Muscle layer of duodenum (tissue), 2 donors: ENCODE measurements around the gene ENPP6.

Experiments
- H3K27ac ChIP-seq: one replicate; pipeline ENCODE4 v1.7.0; 2013; ENCODE audit warnings: mild to moderate bottlenecking, low read length
- H3K27me3 ChIP-seq: one replicate; pipeline ENCODE4 v1.7.0; 2013; ENCODE audit warnings: low read depth, mild to moderate bottlenecking, control low read depth, low read length
- H3K36me3 ChIP-seq, 2 donors: one replicate each; pipeline ENCODE4 v1.7.0; 2013; ENCODE audit warnings: low read length in 2 of 2, control low read depth in 1 of 2, mild to moderate bottlenecking in 1 of 2; ENCODE audit not compliant: insufficient read depth in 2 of 2, control insufficient read depth in 1 of 2
- H3K4me1 ChIP-seq, 2 donors: one replicate each; pipeline ENCODE4 v1.7.0; 2013; ENCODE audit warnings: low read length in 2 of 2, mild to moderate bottlenecking in 2 of 2, control low read depth in 1 of 2, moderate library complexity in 1 of 2; ENCODE audit not compliant: insufficient read depth in 2 of 2, control insufficient read depth in 1 of 2
- H3K4me3 ChIP-seq, 2 donors: one replicate each; pipeline ENCODE4 v1.7.0; 2013; ENCODE audit warnings: low read length in 2 of 2, low read depth in 1 of 2, mild to moderate bottlenecking in 1 of 2
- H3K9me3 ChIP-seq, 2 donors: one replicate each; pipeline ENCODE4 v1.7.0; 2013; ENCODE audit warnings: low read length in 2 of 2, control low read depth in 1 of 2, mild to moderate bottlenecking in 1 of 2; ENCODE audit not compliant: control insufficient read depth in 1 of 2
- donor health status: healthy.

Gene ENPP6

DNA sequence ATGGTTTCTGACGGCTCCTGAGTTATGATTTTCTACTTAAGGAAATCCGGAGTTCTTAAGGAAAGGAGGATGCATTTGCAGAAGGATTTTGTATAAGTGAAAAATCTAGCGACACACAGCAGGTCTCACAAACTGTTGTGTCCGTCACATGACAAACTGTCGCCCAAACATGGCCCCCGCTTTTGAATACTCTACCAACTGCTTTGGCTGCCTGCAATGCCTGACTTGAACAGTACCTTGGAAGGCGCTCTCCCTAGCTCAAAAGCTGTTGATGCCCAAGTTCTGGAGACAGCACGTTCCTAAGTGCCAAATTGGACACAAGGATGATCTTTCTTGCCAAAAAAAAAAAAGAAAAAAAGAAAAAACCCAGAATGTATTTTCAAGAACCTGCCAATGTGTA, 103.2 kb downstream of the ENPP6 start:
- Histone ChIP-seq H3K27ac (no peak overlapping the region), H3K4me3 (no peak overlapping the region)

DNA sequence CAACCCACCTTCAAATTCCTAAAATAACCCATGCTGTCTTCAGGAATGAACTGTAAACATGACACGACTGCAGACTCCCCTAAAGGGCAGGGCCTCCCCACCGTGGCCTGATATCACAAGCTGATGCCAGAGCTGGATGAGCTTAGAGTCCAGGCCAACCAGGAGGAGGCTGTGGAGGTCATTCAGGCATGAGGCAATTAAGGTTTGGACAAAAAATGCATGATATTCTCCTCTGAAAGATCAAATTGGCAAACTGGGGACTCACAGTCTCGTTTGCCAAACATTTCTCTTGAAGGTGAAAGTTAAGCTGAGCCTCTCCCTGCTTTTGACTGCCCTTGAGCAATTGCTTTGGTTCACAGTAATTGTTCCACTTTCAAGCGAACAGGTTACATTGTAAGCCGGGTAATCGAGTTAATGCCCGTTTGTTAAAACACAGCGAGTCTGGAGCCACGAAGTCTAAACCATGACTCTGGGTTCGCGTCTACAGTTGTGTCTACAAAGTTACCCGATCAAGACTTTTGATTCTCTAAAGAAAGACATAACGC, 105.6 kb downstream of the ENPP6 start:
- no peak overlapping the region for H3K4me3 ChIP-seq
- H3K4me1 ChIP-seq = no peaks in the 10 kb centered on the region
- H3K36me3 ChIP-seq = no peaks in the 10 kb centered on the region
- no peak overlapping the region for H3K27ac ChIP-seq
- no peaks in the 10 kb centered on the region for H3K9me3 ChIP-seq
- H3K27me3 ChIP-seq = no peaks in the 10 kb centered on the region

More for the DNA sequence above, 103.2 kb downstream of the ENPP6 start:
- Histone ChIP-seq H3K9me3 (no peaks in the 10 kb centered on the region), H3K27me3 (no peaks in the 10 kb centered on the region), H3K4me1 (no peaks in the 10 kb centered on the region), H3K36me3 (no peaks in the 10 kb centered on the region)

GRCh38 chr4:184111233-184111832, 106.3 kb downstream of the ENPP6 start:
- Histone ChIP-seq H3K4me1 (no peaks in the 10 kb centered on the region), H3K9me3 (no peaks in the 10 kb centered on the region), H3K4me3 (no peak overlapping the region), H3K36me3 (no peaks in the 10 kb centered on the region), H3K27me3 (no peaks in the 10 kb centered on the region), H3K27ac (no peak overlapping the region)

DNA sequence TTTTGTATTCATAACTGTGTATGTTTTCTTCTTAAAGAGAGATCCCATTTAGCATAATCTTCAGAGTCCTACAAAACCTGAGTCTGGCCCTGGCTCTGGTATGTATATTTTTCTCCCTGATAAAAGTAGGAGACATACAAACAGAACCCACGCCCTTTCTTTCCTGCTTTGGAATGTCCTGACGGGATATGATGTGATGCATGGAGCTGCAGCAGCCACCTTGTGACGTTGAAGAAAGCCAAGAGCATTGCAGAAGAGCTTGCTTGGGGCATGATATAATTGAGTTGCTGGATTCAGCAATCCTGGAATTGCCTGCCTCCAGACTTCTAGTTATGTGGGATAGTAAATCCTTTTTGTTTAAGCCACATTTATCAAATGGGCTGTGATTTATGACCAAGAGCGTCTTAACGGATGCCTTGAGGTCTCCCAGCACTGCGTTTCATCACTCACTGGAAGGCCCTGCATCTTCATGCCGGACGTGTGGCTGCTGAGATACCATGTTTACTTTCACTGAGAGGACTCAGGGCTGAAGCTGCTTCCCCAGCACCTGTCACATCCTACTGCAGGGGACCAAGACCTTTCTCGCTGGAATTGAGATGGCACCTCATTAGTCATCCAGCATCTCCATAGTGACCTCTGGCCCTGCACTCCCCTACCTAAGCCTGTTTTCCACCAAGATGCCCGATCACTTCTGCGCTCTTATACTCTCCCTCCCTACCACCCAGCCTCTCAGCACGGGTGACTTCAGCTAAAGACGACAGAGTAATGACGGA, 107.0 kb downstream of the ENPP6 start:
- Histone ChIP-seq H3K27ac (no peak overlapping the region), H3K27me3 (no peaks in the 10 kb centered on the region), H3K4me3 (no peak overlapping the region), H3K9me3 (no peaks in the 10 kb centered on the region), H3K36me3 (no peaks in the 10 kb centered on the region), H3K4me1 (no peaks in the 10 kb centered on the region)

DNA sequence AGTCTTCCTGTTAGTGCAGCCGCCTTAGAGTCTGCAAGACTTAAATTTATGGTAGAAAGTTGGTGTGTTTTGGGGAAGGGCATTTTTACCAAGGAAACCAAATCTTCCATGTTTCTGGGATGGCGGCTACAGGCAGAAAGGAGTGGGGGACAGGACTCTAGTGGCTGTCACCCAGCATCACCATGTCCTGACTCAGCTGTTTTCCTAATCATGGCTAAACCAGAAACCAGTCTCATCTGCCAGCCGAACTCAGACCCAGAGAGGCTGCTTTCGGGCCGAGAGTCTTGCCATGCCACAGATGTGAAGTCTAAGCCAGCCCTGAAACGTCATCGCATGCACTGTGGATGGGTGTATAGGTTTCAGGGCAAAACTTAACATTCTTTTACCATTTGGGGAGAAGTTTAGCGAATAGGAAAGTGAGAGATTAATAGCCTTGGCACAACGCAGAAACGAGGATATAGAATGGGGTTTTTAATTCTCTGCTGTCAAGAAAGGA, 109.6 kb downstream of the ENPP6 start:
- Histone ChIP-seq H3K36me3 (no peaks in the 10 kb centered on the region), H3K9me3 (no peaks in the 10 kb centered on the region), H3K4me1 (no peaks in the 10 kb centered on the region), H3K4me3 (no peak overlapping the region), H3K27ac (no peak overlapping the region), H3K27me3 (no peaks in the 10 kb centered on the region)

DNA sequence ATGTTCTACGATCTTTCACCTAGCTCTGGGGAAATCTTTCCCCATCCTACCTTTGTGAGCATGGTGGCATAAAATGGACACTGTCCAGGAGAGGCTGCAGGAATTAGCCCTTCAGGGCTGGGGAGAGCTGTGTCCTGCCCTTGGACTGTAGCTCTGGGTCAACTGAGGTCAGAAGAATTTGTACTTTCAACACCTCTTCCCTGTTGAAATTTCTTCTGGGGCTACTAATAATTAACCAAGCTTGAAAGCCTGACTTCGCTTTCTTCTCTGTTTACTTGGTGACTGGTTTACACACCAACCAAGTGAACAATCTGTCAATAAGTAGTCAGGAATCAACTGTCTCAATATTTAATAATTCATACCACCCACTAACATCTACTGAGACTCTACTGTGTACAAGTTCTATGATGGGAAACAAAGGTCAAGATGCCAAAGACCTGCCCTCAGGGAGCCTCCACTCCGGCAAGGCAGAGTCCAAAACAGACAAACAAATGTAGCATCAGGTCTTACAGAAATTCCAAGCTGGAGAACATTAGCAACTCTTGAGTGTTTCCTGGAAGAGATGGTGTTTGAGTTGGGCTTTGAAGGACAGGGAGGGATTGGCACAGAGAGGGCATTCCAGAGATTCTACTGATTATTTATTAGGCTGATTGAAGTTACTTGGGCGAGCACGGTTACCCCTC, 113.1 kb downstream of the ENPP6 start:
- no peak overlapping the region for H3K4me3 ChIP-seq
- no peaks in the 10 kb centered on the region for H3K27me3 ChIP-seq
- H3K27ac ChIP-seq = no peak overlapping the region
- H3K4me1 ChIP-seq = no peaks in the 10 kb centered on the region
- no peaks in the 10 kb centered on the region for H3K9me3 ChIP-seq
- no peaks in the 10 kb centered on the region for H3K36me3 ChIP-seq

DNA sequence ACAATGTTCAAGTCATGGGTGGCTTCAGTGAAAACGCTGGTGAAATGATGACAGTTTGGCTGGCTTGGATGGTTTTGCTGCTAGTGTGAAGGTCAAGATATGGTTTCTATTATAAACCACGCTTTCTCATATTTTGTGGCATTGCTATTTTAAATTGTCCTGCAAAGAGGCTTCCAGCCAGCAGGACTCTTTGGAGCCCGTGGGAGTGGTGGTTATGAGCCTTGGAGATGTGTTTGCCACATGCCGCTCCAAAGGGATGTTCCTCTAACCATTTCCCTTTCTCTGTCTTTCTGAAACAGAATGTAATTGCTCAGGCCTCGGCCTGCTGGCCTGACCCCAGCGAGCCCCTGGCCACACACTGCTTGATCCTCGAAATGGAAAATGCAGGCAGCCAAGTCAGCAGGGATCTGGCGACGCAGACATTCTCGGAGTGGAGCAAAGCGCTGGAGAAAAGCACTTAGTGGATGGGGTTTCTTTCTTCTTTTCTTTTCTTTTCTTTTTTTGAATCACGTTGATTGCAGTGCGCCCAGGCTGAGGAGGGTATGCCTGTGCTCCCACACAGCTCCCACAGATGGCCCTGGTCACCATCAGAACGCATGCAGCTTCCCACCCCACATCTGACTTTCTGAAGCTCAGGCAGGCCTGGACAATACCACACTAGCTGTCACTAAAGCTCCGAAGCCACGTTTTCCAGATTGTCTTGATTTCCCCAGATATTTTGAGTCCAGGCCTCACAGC, 114.0 kb downstream of the ENPP6 start:
- Histone ChIP-seq H3K27ac (no peak overlapping the region), H3K4me3 (no peak overlapping the region), H3K27me3 (no peaks in the 10 kb centered on the region), H3K4me1 (no peaks in the 10 kb centered on the region), H3K36me3 (no peaks in the 10 kb centered on the region), H3K9me3 (no peaks in the 10 kb centered on the region)

DNA sequence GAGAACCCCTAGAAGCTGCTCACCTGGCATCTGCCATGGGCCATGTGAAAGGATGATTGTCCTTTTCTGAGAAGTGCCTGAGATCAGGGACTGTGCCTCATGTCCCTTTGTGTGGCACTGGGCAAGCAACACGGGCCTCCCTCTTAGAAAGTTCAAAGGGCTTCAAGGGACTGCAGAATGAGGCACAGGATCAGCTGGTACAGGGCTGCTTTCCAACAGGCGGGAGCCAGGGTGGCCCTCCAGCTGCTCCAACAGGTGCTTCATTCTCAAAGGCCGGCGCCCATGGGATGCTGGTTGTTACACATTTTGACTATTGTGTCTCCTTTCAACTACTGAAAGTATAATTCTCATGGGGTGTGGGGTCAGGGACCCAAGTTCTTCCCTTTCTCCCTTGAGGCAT, 114.7 kb downstream of the ENPP6 start:
- Histone ChIP-seq H3K4me1 (no peaks in the 10 kb centered on the region), H3K27ac (no peak overlapping the region), H3K9me3 (no peaks in the 10 kb centered on the region), H3K4me3 (no peak overlapping the region), H3K27me3 (no peaks in the 10 kb centered on the region), H3K36me3 (no peaks in the 10 kb centered on the region)

DNA sequence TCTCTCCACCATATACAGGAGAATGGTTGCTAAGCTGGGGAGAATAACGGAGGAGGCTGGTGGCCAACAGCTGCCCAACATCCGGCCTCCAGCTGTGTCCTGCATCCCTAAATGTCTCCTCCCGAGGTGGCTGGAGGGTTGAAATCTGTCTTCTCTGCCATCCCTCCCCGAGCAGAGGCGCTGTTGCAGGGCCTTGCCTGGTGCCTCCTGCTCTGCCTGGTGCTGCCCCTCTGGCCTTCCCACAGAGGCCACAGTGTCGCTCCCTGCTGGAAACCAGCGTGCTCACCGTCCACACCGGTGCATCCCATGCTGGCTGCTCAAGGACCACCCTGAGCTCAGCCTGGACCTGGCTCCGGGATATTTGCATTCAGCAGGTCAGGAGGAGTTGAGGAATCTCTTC, 115.2 kb downstream of the ENPP6 start:
- H3K27ac ChIP-seq = no peak overlapping the region
- H3K27me3 ChIP-seq = no peaks in the 10 kb centered on the region
- H3K4me1 ChIP-seq = no peaks in the 10 kb centered on the region
- H3K36me3 ChIP-seq = no peaks in the 10 kb centered on the region
- no peaks in the 10 kb centered on the region for H3K9me3 ChIP-seq
- no peak overlapping the region for H3K4me3 ChIP-seq

GRCh38 chr4:184101711-184102110, 116.0 kb downstream of the ENPP6 start:
- Histone ChIP-seq H3K27me3 (no peaks in the 10 kb centered on the region), H3K4me1 (no peaks in the 10 kb centered on the region), H3K36me3 (no peaks in the 10 kb centered on the region), H3K4me3 (no peak overlapping the region), H3K27ac (no peak overlapping the region), H3K9me3 (no peaks in the 10 kb centered on the region)
